GM21528 (cell line): ENCODE measurements around the gene DOCK6.

Source experiments
- ATAC-seq: cut with Tn5 transposase; IDR thresholded peaks from one replicate; pipeline ENCODE4 v1.9.1; 2021; ENCODE audit warnings: mild to moderate bottlenecking, moderate library complexity; ENCODE audit not compliant: unreplicated experiment, low FRiP score

DOCK6 gene, protein sequence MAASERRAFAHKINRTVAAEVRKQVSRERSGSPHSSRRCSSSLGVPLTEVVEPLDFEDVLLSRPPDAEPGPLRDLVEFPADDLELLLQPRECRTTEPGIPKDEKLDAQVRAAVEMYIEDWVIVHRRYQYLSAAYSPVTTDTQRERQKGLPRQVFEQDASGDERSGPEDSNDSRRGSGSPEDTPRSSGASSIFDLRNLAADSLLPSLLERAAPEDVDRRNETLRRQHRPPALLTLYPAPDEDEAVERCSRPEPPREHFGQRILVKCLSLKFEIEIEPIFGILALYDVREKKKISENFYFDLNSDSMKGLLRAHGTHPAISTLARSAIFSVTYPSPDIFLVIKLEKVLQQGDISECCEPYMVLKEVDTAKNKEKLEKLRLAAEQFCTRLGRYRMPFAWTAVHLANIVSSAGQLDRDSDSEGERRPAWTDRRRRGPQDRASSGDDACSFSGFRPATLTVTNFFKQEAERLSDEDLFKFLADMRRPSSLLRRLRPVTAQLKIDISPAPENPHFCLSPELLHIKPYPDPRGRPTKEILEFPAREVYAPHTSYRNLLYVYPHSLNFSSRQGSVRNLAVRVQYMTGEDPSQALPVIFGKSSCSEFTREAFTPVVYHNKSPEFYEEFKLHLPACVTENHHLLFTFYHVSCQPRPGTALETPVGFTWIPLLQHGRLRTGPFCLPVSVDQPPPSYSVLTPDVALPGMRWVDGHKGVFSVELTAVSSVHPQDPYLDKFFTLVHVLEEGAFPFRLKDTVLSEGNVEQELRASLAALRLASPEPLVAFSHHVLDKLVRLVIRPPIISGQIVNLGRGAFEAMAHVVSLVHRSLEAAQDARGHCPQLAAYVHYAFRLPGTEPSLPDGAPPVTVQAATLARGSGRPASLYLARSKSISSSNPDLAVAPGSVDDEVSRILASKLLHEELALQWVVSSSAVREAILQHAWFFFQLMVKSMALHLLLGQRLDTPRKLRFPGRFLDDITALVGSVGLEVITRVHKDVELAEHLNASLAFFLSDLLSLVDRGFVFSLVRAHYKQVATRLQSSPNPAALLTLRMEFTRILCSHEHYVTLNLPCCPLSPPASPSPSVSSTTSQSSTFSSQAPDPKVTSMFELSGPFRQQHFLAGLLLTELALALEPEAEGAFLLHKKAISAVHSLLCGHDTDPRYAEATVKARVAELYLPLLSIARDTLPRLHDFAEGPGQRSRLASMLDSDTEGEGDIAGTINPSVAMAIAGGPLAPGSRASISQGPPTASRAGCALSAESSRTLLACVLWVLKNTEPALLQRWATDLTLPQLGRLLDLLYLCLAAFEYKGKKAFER (N-terminal part only)

GRCh38 chr19:11261971-11262839 lies at the start of gene DOCK6:
DOCK6 (minus strand) TSS chr19:11262524; CDS start chr19:11262440, 84 bp downstream.
- ATAC-seq, result no peak

DNA sequence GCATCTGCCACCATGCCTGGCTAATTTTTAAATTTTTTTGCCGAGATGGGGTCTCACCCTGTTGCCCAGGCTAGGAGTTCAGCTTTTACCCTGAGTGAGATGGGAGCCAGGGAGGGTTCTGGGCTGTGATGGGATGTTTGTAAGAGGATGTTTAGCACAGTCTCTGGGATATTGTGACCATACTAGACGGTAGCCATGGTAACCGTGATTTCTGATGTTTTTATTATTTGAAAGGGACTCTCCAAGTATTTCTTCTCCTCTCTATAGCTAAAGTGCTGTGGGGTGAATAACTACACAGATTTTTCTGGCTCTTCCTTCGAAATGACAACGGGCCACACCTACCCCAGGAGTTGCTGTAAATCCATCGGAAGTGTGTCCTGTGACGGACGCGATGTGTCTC lies 44.0 kb upstream of the DOCK6 start:
- no peak for ATAC-seq

DNA sequence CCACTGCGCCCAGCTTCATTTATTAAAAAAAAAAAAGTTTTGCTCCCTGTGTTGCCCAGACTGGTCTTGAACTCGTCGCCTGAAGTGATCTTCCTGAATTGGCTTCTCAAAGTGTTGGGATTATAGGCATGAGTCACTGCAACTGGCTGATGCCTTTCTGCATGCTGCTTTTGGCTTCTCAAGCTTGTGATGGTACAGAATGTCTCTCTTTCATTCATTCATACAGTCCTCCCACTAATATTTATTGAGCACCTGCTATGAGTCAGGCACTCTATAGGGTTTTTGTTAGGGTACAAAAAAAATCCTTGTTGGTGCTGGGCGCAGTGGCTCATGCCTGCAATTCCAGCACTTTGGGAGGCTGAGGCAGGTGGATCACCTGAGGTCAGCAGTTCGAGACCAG lies 42.6 kb upstream of the DOCK6 start:
- ATAC-seq, result no peak

DNA sequence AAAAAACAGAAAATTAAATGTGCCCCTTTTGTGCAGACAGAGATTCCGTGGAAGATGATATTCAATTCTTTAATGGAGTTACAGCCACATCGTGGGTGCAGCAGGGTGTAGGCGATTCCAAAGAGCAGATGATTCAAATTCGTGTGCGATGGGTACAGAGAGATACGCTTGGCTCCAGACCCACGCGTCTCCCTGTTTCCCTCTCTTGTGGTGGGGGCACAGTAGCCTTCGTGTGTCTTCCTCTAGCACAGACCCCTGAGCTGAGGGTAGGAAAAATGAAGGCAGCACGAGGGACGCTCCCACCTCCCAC lies 38.4 kb upstream of the DOCK6 start:
- no peak for ATAC-seq

DNA sequence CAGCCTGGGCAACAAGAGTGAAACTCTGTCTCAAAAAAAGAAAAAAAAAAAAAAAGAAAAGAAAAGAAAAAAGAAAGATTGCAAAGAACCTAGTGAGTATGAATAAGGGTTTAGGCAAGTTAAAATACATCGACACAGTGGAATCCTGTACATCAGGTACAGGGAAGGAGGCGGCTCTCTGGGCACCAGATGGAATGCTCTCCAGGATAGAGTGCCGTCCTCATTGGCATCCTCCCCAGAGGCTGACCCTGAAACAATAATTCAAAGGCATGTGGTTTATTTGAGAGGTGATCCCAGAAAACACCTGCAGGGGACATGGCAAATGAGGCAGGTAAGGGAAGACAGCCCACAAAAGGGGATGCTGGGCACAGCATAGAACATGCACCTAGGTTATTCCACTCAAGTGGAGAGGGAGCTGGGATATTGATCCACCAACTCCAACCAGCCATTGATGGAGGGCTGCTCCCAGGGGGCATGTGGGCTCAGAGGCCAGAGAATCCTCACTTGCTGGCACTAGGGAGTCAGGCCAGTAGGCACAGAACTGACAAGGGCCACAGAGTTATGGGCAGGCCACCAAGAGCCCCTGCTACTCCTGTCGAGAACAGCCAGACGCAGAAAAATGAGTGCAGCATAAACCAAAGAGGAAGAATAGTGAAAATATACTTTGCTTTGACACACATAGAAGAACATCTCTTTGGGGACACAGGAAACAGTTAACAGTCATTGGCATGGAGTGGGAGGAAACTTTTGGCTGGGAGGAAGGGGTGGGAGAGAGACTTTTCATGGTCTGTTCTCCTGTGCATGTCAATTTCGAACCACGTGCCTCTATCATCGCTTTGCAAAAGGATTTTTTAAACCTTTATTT lies 37.9 kb upstream of the DOCK6 start:
- no peak for ATAC-seq

DNA sequence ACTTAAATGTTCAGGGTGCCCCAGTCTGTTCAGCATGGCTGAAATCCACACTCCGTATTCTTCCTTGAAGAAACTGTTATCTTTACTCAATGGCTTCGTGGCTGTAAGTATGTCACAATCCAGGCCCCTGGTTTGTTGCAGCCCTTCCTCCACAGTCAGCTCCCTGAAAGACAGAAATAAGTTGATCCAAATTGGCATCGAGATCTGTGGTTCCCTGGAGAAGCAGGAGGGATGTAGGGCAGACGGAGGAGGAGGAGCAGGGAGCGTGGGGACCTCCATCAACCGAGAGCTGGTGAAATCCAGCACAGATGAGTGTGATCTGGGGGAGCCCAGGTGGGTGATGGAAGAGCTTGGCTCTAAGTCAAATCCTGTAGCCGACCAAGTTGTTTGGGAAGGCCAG lies 33.9 kb upstream of the DOCK6 start:
- no peak for ATAC-seq

GRCh38 chr19:11295665-11296245 lies 33.4 kb upstream of the DOCK6 start, which contains the start of gene TSPAN16:
TSPAN16 (plus strand) TSS chr19:11296160; CDS start chr19:11296298, 138 bp downstream.
- ATAC-seq, result no peak

- no peak for ATAC-seq
Observed at GRCh38 chr19:11295180-11295579, 32.9 kb upstream of the DOCK6 start.

GRCh38 chr19:11293433-11294389 lies 31.4 kb upstream of the DOCK6 start:
- no peak for ATAC-seq

GRCh38 chr19:11291991-11292390 lies 29.7 kb upstream of the DOCK6 start:
- no peak for ATAC-seq

GRCh38 chr19:11291415-11291814 lies 29.1 kb upstream of the DOCK6 start:
- ATAC-seq, result no peak

- ATAC-seq, result no peak
Observed at GRCh38 chr19:11290256-11290655, 27.9 kb upstream of the DOCK6 start.

GRCh38 chr19:11288349-11288748 lies 26.0 kb upstream of the DOCK6 start:
- no peak for ATAC-seq

DNA sequence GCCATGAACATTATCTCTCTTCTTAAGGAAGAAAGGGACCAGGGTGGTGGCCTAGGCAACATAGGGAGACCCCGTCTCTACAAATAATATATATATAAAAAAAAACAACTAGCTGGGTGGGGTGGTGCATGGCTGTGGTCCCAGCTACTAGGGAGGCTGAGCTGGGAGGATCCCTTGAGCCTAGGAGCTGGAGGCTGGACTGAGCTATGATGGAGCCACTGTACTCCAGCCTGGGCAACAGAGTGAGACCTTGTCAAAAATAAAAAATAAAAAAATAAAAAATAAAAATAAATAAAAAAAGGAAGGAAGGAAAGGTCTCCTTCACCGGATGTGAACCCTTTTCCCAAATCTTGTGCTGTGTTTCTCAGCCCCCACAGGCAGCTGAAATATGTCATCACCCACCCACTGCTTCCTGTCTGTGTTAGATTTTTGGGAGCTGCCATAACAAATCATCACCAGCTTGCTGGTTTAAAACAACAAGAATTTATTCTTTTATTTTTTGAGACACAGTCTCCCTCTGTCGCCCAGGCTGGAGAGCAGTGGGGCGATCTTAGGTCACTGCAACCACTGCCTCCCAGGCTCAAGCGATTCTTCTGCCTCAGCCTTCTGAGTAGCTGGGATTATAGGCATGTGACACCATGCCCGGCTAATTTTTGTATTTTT lies 24.1 kb upstream of the DOCK6 start:
- no peak for ATAC-seq

GRCh38 chr19:11284515-11284914 lies 22.2 kb upstream of the DOCK6 start:
- ATAC-seq, result no peak

DNA sequence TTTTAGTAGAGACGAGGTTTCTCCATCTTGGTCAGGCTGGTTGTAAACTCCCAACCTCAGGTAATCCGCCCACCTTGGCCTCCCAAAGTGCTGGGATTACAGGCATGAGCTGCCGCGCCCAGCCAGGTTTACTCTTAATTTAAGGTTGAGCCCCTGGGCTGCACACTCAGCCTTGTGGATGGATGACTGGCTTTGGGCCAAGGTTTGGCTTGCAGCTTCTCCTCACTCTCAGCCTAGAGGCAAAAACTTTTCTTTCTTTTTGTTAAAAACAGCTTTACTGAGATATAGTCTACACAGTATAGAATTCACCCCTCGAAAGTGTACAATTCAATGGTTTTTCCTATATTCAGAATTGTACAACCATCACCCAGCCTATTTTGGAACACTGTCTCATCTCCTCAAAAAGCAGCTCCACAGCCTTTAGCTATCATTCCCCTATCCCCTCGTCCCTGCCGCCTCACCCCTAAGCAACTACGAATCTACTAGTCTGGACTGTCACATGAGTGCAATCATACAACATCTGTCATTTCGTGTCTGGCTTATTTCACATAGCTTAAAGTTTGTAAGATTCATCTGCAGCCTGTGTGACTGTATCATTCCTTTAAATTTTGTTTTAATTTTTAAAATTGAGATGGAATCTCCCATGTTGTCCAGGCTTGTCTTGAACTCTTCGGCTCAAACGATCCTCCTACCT lies 19.2 kb upstream of the DOCK6 start:
- ATAC-seq, result no peak
